GM19193 (cell line): ENCODE measurements around the gene EIPR1.

Experiments used
- POLR2A ChIP-seq: IDR thresholded peaks from 4 replicates; pipeline ENCODE4 v1.6.1; 2011; ENCODE audit not compliant: insufficient read depth, insufficient read length; ENCODE audit errors: extremely low read depth

Gene EIPR1

DNA sequence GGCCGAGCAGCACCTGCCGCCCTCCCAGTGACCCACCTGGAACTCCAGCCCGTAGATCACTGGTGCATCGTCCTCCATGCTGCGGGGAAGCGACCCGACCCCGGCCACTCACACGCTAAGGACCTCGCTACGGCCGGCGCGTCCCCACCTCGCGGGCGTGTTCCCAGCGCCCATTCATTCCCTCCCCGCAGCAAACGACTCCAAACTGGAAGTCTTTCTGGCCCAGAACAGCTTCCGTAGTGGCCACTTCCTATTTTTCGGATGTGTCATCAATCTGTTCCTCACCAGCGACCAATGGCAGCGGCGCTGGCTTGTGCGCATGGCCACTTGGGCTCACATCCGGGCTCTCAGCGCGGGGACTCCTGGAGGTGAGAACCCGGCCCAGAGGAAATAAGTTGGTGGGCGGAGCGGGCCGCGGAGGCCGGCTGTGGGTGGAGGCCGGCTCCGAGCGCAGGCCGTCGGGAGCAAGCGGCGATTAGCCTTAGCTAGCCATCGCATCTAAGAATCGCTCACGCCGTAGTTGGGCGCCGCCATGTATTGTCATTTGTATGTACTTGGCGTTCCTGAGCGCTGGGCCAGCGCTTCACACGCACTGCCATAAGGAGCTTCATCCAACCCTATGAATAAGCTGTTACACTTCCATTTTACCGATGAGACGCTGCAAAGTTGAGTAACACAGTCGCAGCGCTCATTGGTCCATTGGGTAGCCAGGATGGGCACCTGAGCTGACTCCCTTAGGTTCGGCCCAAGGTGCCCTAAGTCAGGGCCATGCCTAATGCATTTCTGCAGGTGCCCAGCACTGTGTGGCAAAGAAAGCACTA is at the start of gene EIPR1:
TSS of gene EIPR1 (minus strand) at position 207 of the 821 bp plus-strand sequence. CDS start at position 78, 129 bp downstream.
- TF ChIP-seq POLR2A: peak; percentile 86

DNA sequence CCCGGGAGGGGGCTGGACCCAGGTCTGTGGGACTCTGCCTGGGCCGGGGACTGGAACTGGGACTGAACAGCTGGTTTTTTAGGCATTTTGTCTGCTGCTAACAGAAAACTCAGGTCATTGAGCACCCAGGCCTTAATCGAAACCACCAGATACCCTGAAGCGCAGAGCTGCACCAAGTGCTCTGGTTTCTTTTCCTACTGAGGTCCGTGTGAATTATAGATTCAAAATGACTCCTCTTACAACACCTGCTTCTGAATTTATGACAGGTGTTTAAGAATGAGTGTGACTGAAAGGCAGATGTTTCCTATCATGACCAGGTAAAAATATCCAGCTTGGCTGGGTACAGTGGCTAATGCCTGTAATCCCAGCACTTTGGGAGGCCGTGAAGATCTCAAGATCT is 49.7 kb upstream of the EIPR1 start:
- TF ChIP-seq POLR2A: no peak

DNA sequence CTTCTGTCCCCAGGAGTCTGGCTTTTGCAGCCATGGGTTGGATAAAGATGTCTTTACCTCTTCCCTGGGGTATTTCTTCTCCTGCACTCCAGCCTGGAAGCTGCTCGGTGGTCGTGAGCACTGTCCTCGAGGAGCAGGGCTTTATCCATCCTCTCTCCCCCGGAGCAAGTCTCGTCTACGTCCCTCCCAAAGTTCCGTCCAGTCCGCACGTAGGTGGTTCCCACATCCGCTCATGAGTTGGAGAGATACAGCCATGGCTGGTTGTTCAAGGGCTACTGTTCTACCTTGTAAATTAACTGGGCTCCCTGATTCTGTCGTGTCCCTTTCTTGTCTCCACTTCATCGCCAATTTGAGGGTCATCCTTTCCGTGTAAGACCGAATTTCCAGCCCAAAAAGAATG is 49.0 kb upstream of the EIPR1 start:
- TF ChIP-seq POLR2A: no peak

DNA sequence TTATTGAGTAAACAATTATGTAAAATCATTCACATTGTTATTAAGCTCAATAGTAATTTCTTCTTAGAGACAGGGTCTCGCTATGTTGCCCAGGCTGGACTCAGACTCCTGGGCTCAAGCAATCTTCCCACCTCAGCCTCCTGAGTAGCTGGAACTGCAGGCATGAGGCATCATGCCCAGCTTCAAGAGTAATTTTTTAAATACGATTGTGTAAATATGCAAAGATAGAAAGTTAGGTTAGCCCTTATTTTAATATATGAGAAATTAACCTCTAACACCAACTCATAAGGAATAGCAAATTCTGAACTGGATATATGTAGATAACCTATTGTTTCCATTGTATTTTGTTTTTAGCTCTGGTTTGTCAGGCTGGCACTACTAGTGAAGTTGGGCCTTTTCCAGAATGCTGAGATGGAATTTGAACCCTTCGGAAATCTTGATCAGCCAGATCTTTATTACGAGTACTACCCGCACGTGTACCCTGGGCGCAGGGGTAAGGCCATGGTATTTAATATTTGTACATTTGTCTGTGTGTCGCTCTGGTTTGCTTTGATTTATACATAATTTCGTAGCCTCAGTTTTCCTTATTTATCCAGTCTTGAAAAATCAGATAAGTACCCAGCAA is 46.7 kb upstream of the EIPR1 start:
- no peak for TF ChIP-seq POLR2A

DNA sequence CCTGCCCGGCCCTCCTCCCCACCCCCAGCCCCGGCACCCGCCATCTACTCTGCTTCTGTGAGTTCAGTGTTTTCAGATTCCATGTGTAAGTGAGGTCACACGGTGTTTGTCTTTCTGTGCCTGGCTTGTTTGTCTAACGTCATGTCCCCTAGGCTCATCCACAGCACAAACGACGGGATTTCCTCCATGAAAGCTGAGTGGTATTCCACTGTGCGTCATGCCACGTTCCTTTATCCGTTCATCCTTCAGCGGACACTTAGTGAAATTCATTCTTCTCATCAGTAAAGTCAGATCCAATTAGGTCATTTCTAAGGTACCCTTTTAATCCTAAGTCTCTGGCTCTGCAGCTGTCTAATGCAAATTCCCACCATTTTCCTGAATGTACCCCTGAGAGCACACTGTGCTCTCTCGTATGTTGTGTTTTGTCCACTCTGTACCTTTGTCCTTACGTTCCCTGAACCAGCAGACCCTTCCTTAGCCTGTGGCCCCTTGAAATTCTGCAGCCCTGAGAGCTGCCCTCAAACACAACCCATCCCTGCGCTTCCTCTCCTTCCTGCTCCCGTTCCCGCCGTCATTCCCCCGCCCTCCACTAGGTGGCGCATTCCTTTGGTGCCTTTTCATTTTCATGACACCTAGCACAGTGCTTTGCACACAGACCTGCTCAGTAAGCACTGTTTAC is 46.0 kb upstream of the EIPR1 start:
- TF ChIP-seq POLR2A: no peak

DNA sequence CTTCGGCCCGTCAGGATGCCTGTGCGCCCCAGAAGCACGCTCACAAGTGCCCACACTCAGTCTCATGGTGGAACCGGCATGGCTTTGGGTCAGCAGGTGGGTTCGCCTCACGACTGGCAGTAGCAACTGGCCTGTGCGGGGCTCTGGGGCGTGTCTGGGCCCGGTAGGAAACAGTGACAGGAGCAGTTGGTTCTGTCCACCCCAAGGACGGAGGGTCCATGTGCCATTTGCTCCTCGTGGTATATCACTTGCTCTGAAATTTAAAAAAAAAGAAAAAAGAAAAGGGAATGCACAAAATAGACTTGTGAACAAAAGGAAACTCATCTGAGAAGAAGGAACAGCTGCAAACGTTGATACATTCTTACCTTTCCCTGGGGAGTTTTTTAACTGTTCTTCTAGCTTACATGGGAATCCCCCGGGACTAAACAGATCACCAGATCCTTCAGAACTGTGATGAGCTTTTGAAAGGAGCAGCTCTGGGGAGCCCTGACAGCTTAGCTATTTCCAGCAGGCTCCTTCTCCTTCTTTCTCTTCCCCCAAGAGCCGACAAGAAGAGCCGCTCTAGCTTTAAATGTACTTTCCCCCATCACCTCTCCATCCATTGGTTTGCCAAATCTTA is 44.7 kb upstream of the EIPR1 start:
- no peak for TF ChIP-seq POLR2A

DNA sequence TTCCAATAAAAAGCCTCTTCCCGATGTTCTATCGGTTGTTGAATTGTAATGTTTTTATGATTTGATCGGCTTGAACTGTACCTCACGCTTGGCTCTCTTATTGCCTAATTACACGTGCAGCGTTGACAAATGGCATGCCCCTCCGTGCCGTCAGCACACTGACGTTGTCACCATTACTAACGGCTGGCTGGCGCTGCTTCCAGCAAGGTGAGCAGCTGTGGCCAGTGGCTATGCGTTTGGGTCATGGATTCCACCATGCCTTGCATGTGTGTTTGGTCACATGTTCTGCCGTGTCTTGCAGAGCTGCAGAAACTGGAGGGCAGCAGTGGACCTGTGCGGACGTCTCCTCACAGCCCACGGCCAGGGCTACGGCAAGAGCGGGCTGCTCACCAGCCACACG is 44.0 kb upstream of the EIPR1 start:
- TF ChIP-seq POLR2A: no peak

DNA sequence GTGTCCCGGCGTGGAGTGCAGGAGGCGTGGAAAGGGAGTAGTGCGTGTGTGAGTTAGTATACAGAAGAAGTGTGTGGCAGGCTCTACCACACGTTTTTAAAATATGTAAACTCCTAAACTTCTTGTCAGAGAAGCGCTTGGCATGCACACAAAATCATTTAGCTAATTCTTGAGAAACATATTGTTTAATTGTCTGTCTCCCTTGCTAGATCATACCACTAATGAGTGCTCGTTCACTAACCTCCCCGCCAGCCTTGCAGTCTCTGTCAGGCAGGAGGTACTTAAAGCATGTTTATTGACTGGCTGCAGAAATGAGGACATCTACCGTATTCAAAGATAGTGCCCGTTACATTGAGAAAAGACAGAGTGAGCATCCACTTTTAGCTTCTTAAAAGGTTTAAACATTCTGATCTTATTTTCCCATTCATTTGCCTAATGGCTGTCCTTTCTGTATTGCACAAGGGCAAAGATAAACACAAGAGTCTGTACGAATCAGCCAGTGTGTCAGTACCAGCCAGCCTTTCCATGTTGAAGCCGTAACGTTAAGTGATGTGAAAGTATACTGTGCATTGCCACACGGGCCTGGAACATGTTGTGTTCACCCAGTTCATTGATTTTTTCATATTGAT is 43.3 kb upstream of the EIPR1 start:
- TF ChIP-seq POLR2A: no peak

DNA sequence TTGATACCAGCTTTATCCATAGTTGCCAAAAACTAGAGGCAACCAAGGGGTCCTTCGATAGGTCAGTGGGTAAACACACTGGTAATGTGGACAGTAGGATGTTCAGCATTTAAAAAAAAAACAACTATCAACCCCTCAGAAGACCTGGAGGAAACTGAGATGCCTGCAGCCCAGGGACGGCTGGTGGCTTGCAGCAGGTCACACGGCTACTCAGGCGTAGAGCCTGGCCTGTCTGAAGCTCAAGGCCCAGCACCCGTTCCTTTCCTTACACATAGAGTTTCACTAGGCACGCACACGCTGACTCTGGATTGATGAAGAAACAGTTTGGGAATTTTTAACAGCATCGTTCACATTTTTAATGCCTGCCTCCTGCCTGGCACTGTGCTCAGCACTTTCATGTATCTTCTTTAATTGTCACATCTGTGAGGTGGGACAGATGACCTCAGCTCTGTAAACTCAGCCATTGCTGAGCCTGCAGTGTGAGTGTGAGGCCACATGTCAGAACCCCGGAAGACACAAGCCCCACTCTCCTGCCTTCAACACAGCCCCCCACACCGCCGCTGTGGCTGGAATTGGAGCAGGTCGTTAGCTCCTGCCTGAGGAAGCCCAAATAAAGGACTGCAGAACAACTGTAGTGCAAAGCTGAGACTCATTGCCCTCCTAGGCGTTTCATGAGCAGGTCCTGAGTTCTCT is 42.6 kb upstream of the EIPR1 start:
- TF ChIP-seq POLR2A: no peak

DNA sequence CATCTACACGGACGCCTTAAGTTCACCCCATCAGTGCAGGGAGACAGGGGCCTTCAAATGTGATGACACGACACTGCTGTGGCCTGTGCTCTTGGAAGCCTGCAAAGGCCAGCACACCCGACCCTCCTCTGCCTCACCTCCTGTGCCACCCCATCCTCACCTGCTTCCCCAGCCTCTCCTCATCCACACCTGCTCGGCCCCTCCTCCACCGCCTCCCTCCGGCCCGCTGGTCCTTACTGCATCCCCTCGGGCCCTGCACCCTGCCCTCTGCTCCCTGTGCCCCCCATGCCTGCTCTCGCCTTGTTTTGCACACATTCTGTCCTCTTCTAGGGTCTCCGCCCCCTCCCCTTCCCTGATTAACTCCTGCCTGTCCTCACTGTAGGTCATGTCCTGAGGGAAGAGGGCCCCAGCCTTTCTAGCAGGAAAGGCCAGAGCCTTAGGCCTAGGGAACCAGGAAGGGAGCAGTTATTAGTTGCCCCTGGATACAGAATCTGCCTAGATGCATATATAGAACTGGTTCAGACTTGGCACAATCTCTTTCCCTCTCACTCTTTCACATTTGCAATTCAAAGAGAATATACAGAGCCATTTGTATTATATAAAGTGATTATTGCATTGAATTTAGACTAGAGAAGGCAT is 41.3 kb upstream of the EIPR1 start:
- TF ChIP-seq POLR2A: no peak

DNA sequence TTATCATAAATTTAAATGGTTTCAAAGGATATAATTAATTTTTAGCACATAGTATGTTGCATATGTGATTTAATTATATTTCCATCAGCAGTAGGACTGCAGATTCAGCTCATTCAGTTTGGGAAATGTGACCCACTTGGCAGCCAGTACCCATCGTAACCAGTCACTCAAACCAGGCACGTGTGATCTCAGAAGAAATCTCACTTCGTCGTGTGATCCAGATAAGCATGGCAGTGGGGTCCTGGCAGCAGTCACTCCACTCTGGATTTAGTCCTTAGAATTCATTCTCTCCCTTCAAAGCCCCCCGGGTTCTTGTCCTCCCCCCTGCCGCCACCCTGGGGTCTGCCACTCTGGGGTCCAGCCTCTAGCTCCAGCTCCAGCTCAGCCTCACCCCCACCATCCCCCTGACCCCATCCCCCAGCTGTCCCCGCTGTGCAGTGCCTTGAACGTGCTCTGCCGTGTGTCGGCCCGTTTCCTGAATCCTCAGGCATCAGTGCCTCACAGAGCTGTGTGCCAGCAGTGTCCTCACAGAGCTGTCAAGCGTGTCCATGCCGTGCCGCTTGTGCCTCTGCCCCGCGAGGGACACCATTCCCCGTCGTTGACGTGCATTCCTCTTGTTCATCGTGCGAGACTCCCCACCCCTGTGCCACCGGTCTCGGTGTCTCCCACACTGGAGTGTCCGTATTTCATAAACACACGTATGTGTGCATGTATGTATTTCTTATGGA is 36.7 kb upstream of the EIPR1 start:
- TF ChIP-seq POLR2A: no peak

DNA sequence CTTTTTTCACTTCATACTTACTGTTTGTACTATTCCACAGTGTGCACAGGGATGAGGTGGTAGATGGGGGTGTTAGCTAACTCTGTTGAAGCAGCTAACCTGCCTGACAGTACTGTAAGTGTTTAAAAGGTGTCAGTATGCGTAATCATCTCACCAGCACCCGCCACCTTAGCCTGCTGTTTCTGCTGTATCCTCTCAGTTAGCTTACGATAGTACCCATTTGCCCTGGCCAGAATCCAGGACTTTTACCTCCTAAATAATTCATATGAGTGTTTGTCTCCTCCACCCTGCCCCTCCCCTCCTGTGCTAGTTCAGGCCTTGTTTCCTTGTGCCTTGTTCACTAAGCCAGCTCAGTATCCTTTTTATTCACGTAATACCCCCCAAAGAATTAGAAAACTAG is 36.1 kb upstream of the EIPR1 start:
- TF ChIP-seq POLR2A: no peak

DNA sequence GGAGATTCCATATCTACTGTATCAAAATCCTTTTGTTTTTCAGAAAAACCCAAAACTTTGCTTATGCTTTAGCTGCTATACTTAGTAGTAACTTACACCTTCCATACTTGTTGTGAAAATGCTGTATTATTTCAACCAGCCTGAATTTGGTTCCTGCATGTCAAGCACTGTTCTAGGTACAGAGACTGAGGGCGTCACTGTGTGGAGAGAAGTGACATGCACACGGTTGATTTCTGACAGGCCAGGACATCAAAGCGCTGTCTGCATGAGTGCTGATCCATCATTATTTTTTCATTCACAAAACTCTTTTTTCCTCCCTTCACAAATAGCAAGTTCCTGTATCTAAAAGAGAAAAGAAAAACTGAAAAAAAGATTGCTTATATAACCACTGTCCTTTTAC is 33.5 kb upstream of the EIPR1 start:
- TF ChIP-seq POLR2A: no peak
